GM18517 (cell line): ENCODE measurements around the gene AMZ2.
"Not testable (repeated sequence)": the region's sequence is repeated elsewhere in the genome, so short reads cannot be mapped to it uniquely, and the experiment has no call there.

ENCODE experiments used
- ATAC-seq: cut with Tn5 transposase; IDR thresholded peaks from one replicate; pipeline ENCODE4 v1.9.1; 2021; ENCODE audit warnings: mild to moderate bottlenecking, moderate library complexity; ENCODE audit not compliant: unreplicated experiment

Gene AMZ2

GRCh38 chr17:68219429-68219828 is 28.4 kb upstream of the AMZ2 start:
- ATAC-seq = not testable (repeated sequence)

- ATAC-seq = not testable (repeated sequence)
Measured at GRCh38 chr17:68220186-68220585, 27.7 kb upstream of the AMZ2 start.

- not testable (repeated sequence) for ATAC-seq
Measured at GRCh38 chr17:68220786-68221185, 27.1 kb upstream of the AMZ2 start.

- no peak for ATAC-seq
Measured at GRCh38 chr17:68221786-68222185, 26.1 kb upstream of the AMZ2 start.

GRCh38 chr17:68222606-68223005 is 25.2 kb upstream of the AMZ2 start:
- ATAC-seq = no peak

- peak; percentile 51 for ATAC-seq
Measured at GRCh38 chr17:68225055-68225454, 22.8 kb upstream of the AMZ2 start.

- not testable (repeated sequence) for ATAC-seq
Measured at GRCh38 chr17:68228039-68228680, 19.7 kb upstream of the AMZ2 start.

- no peak for ATAC-seq
Measured at GRCh38 chr17:68228817-68229570, 18.8 kb upstream of the AMZ2 start.

- no peak for ATAC-seq
Measured at GRCh38 chr17:68229619-68230018, 18.2 kb upstream of the AMZ2 start.

- not testable (repeated sequence) for ATAC-seq
Measured at GRCh38 chr17:68231131-68231530, 16.7 kb upstream of the AMZ2 start.

- ATAC-seq = no peak
Measured at GRCh38 chr17:68231541-68231940, 16.3 kb upstream of the AMZ2 start.

GRCh38 chr17:68232741-68233140 is 15.1 kb upstream of the AMZ2 start:
- ATAC-seq = not testable (repeated sequence)

- ATAC-seq = not testable (repeated sequence)
Measured at GRCh38 chr17:68234726-68235335, 13.0 kb upstream of the AMZ2 start.

GRCh38 chr17:68235336-68235791 is 12.5 kb upstream of the AMZ2 start:
- not testable (repeated sequence) for ATAC-seq

GRCh38 chr17:68237369-68238163 is 10.3 kb upstream of the AMZ2 start:
- ATAC-seq = peak; percentile 80

GRCh38 chr17:68238164-68238870 is 9.5 kb upstream of the AMZ2 start:
- ATAC-seq = peak; percentile 9

- no peak for ATAC-seq
Measured at GRCh38 chr17:68238871-68239253, 9.0 kb upstream of the AMZ2 start.

- ATAC-seq = no peak
Measured at GRCh38 chr17:68239632-68240366, 8.0 kb upstream of the AMZ2 start.

GRCh38 chr17:68246271-68247028 is 1.4 kb upstream of the AMZ2 start:
- ATAC-seq = no peak
